ENCODE results near the gene C19orf67. TPM values are rescaled to one million over a fixed set of nuclear protein-coding genes. Genes with fewer than 3 reads are reported as not detected.

Gene C19orf67
- total and polyA plus RNA-seq, 12 donors, result not detected

DNA sequence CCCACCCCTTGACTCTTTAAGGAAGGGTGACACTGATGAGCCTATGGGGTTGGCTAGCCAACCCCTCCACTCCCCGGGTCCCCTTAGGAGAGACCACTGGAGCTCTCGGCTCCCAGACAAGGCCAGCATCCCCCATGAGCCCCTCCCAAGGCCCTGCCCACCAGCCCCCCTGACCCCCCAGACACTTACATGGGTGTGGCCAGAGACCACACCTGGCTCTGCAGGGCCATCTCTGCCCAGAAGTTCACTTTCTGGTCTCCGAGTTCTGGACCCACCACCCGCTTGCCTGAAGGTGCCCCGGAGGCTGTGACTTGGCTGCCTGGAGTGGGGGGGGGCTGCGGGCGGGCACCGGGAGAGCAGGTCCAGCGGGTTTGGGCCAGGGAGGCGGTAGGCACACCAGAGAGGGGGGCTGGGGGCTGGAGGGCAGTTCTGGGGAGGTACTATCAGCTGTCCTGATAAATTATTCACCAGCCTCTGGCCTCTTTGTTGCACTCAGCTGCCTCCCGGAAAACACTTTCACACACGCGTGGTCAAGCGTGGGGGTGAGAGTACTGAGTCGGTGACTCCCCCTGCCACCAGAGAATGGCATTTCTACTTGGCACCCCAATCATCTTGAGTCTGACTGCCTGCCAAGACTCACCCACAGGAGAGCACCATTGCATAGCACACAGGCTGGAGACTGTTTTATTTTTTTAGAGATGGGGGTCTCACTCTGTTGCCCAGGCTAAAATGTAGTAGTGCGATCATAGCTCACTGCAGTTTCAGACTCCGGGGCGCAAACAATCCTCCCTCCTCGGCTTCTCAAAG is 23.6 kb downstream of the C19orf67 start, which contains the start of gene PALM3:
Gene PALM3 (minus strand): TSS at position 326 of the 807 bp plus-strand sequence. CDS start 96 bp downstream, at position 230.
- no peak for DNase-seq
- peaks cover 15% of the 10 kb centered on the region for H3K27me3 ChIP-seq
- H3K27ac ChIP-seq, result no peak within 1 kb of the TSS
- WGBS, 4 donors, result 65 to 80% (median 71%) methylated on average over 11 to 19 of the region's 19 CpGs
- intact Hi-C loops (cut with DNase I), result no loop called here
- peaks cover 0 to 4% of the 10 kb centered on the region in 2 donors for H3K4me1 ChIP-seq (replicated peaks in 1 of 2)
- no peaks in the 10 kb centered on the region for H3K9me3 ChIP-seq (replicated peaks in 1 of 3)
- no peak for TF ChIP-seq POLR2A (IDR thresholded peaks at IDR 0.05)
- TF ChIP-seq, protein P1, sequence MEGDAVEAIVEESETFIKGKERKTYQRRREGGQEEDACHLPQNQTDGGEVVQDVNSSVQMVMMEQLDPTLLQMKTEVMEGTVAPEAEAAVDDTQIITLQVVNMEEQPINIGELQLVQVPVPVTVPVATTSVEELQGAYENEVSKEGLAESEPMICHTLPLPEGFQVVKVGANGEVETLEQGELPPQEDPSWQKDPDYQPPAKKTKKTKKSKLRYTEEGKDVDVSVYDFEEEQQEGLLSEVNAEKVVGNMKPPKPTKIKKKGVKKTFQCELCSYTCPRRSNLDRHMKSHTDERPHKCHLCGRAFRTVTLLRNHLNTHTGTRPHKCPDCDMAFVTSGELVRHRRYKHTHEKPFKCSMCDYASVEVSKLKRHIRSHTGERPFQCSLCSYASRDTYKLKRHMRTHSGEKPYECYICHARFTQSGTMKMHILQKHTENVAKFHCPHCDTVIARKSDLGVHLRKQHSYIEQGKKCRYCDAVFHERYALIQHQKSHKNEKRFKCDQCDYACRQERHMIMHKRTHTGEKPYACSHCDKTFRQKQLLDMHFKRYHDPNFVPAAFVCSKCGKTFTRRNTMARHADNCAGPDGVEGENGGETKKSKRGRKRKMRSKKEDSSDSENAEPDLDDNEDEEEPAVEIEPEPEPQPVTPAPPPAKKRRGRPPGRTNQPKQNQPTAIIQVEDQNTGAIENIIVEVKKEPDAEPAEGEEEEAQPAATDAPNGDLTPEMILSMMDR (IDR thresholded peaks at IDR 0.05), result no peak
- H3K36me3 ChIP-seq (replicated peaks in 1 of 2), result no peaks in the 10 kb centered on the region
- no peak within 1 kb of the TSS for H3K4me3 ChIP-seq

DNA sequence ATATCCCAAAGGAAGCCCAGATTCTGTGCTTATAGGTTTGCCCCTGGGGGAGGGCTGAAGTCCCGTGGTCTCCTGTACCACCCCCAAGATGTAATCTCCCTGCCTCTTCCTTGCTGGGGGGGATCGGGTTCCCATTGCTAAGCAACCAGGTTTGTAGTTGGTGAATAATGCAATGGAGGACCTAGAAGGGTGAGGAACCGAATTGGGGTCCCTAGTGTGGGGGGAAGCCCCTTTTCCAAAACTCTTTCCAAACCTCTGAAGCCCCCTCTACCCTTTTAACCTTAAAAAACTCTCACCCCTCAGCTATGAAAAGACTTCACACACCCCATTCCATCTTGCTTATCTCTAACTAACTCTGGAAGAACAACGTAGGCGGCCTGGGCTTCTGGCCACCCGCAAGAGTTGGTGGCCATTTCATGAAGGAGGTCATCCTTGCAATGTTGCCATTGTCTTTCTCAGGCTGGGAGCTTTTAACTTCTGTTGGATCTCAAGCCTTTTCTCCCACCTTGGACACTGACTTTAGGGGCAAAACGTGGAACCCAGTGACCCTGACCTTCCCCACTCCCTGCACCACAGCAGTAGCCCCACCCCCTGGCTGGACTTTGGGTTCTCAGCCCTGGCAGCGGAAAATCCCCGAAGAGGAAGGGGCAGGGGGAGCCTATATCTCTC is 24.4 kb downstream of the C19orf67 start:
- Histone ChIP-seq H3K4me1 (replicated peaks in 1 of 2) (peaks cover 0 to 4% of the 10 kb centered on the region in 2 donors), H3K4me3 (no peak overlapping the region), H3K27ac (no peak overlapping the region), H3K27me3 (peaks cover 15% of the 10 kb centered on the region), H3K9me3 (replicated peaks in 1 of 3) (no peaks in the 10 kb centered on the region), H3K36me3 (replicated peaks in 1 of 2) (no peaks in the 10 kb centered on the region)
- no peak for TF ChIP-seq POLR2A (IDR thresholded peaks at IDR 0.05)
- TF ChIP-seq, protein P1 (IDR thresholded peaks at IDR 0.05), result no peak
- WGBS, 4 donors, result 41 to 68% (median 54%) methylated on average over 7 to 9 of the region's 9 CpGs
- intact Hi-C loops (cut with DNase I), result no loop called here
- DNase-seq, result no peak

DNA sequence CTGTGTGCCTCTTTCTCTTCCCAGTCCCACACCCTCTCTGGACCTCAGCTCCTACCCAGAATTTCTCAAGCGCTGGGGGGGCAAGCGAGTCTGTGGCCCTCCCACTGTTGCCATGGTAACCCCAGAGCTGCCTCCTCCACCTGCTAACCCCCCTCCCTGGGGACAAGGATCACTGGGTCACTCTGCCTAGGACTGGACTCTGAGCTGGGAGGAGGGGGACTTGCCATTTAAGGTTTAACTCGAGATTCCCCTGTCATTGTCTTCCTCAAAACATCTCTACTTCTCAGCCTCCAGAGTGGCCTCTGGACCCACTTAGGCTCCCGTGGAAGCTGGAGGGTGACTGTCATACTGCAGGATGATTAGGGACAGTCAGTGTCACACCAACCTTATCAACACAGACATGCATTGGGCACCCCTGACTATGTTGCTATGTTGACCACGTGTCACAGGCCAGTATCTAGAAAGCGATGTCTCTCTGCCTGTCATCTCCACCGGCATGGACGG is 25.9 kb downstream of the C19orf67 start:
- no peaks in the 10 kb centered on the region for H3K9me3 ChIP-seq (replicated peaks in 1 of 3)
- no peak for DNase-seq
- no peak overlapping the region for H3K27ac ChIP-seq
- 44 to 58% (median 52%) methylated on average over 6 to 8 of the region's 8 CpGs for WGBS, 4 donors
- H3K36me3 ChIP-seq (replicated peaks in 1 of 2), result no peaks in the 10 kb centered on the region
- no peak for TF ChIP-seq POLR2A (IDR thresholded peaks at IDR 0.05)
- TF ChIP-seq, protein P1 (IDR thresholded peaks at IDR 0.05), result no peak
- intact Hi-C loops (cut with DNase I), result loop anchor here (10.0 kb wide), 2 partner anchors 175 to 465 kb away; no protein-coding TSS in a partner anchor
- no peak overlapping the region for H3K4me3 ChIP-seq
- peaks cover 0 to 4% of the 10 kb centered on the region in 2 donors for H3K4me1 ChIP-seq (replicated peaks in 1 of 2)
- peaks cover 15% of the 10 kb centered on the region for H3K27me3 ChIP-seq

- H3K27me3 ChIP-seq, result peaks cover 15% of the 10 kb centered on the region
- intact Hi-C loops (cut with DNase I), result loop anchor here (10.0 kb wide), 2 partner anchors 174 to 464 kb away; no protein-coding TSS in a partner anchor
- TF ChIP-seq, protein P1 (IDR thresholded peaks at IDR 0.05), result peak; percentile 18 to 46 (median 38)
- TF ChIP-seq POLR2A (IDR thresholded peaks at IDR 0.05), result no peak
- no peak for DNase-seq
- WGBS, 4 donors, result 13 to 60% (median 25%) methylated on average over 2 to 15 of the region's 15 CpGs
- H3K36me3 ChIP-seq (replicated peaks in 1 of 2), result no peaks in the 10 kb centered on the region
- no peak overlapping the region for H3K4me3 ChIP-seq
- no peaks in the 10 kb centered on the region for H3K9me3 ChIP-seq (replicated peaks in 1 of 3)
- H3K4me1 ChIP-seq (replicated peaks in 1 of 2), result peaks cover 0 to 4% of the 10 kb centered on the region in 2 donors
- H3K27ac ChIP-seq, result no peak overlapping the region
Observed at GRCh38 chr19:14059093-14059480, 26.5 kb downstream of the C19orf67 start.
